RWPE1 (cell line): ENCODE measurements around the gene NR5A2.

Source experiments
- CTCF ChIA-PET: fragments of 350-600 bp; sonication (Branson Sonifier 250); formaldehyde crosslinking; extraction: SDS; loops from one replicate; lab custom pipeline; 2021; lab: Yijun Ruan, JAX
- POLR2A ChIA-PET: fragments of 400-600 bp; formaldehyde crosslinking; extraction: SDS; loops from one replicate; lab custom pipeline; 2020; ENCODE audit warnings: antibody characterized with exemption; ENCODE audit not compliant: low non-redundant PET; lab: Yijun Ruan, JAX
- DNase-seq: peaks from one replicate; pipeline ENCODE4 v3.0.0; 2012; ENCODE audit warnings: low spot score
- H3K27ac ChIP-seq: fragments of 450-650 bp; 2 replicates; pipeline ENCODE4 v1.5.1; 2017
- CTCF ChIP-seq: fragments of 450-650 bp; conservative IDR thresholded peaks from 2 replicates; pipeline ENCODE4 v1.5.1; 2017; ENCODE audit warnings: low read depth, mild to moderate bottlenecking

NR5A2 gene

GRCh38 chr1:199995096-199995685 is 32.3 kb upstream of the NR5A2 start:
- POLR2A ChIA-PET, result no interaction called here
- no peak for DNase-seq
- H3K27ac ChIP-seq, result no peak overlapping the region
- CTCF ChIA-PET, result no interaction called here
- no peak for TF ChIP-seq CTCF

- ChIA-PET POLR2A (no interaction called here), CTCF (interaction anchor here (0.5 kb wide), 1 partner anchor 380 kb away, joined by 3 read pairs; no protein-coding TSS in a partner anchor)
- DNase-seq, result no peak
- no peak for TF ChIP-seq CTCF
- H3K27ac ChIP-seq, result no peak overlapping the region
These were observed 22.3 kb upstream of the NR5A2 start for GRCh38 chr1:200005165-200005564.

GRCh38 chr1:200006711-200007110 is 20.8 kb upstream of the NR5A2 start:
- H3K27ac ChIP-seq, result no peak overlapping the region
- no peak for TF ChIP-seq CTCF
- CTCF ChIA-PET, result interaction anchor here (0.6 kb wide), 1 partner anchor 393 kb away, joined by 4 read pairs; no protein-coding TSS in a partner anchor
- no peak for DNase-seq
- POLR2A ChIA-PET, result no interaction called here

- no peak for TF ChIP-seq CTCF
- CTCF ChIA-PET, result interaction anchor here (1.2 kb wide), 1 partner anchor 13 kb away, joined by 3 read pairs; no protein-coding TSS in a partner anchor
- DNase-seq, result no peak
- POLR2A ChIA-PET, result no interaction called here
- no peak overlapping the region for H3K27ac ChIP-seq
These were observed 11.7 kb upstream of the NR5A2 start for GRCh38 chr1:200015811-200016210.

- no peak for DNase-seq
- no peak overlapping the region for H3K27ac ChIP-seq
- ChIA-PET POLR2A (no interaction called here), CTCF (no interaction called here)
- no peak for TF ChIP-seq CTCF
These were observed 5.8 kb upstream of the NR5A2 start for GRCh38 chr1:200021577-200022238.

GRCh38 chr1:200022239-200022804 is 5.2 kb upstream of the NR5A2 start:
- CTCF ChIA-PET, result no interaction called here
- POLR2A ChIA-PET, result no interaction called here
- TF ChIP-seq CTCF, result no peak
- H3K27ac ChIP-seq, result no peak overlapping the region
- DNase-seq, result no peak
